ENCODE results near the gene COL6A2. TPM values are rescaled to one million over a fixed set of nuclear protein-coding genes. Genes with fewer than 3 reads are reported as not detected.

COL6A2 gene
- total RNA-seq, 1 experiment from 2014 or later = 22.0 TPM

DNA sequence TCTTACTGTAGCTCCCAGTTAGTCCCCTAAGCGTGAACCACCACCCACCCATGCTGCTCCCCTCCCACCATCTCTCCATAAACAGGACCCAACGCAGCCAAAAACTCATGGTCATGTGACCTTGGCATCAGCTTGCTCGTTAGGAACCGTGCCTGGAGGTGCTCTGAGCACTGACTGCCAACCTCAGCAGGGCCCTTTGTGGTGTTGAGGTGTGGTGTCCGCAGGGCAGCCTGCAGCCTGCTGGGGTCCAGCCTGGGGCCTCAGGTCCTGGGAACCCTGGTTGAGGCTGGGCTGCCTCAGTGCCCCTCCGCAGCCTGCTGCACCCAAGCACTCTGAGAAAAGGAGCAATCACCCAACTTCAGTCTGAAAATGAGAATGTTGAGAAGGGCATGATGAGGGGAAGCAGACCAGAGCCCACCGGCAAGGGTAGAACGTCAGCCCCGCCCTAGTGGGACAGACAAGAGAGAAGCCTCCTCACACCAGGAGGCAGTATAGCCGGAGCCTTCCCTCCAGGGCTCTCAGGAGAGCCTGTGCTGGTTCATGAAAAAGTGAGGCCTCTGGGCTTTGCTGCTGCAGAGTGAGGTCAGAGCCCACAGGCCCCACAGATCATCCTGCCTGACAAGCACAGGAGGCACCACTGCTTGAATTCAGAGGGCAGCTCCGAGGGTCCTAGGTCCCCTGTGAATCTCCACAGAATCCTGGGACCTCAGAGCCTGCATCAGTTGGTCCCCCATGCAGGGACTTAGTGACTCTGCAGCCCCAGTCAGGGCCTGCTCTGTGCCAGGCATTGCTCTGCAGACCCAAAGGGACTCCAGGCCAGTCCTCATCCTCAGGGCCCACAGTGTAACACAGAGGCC, 4.9 kb upstream of the COL6A2 start:
- DNase-seq = no peak
- Histone ChIP-seq H4K20me1 (ENCODE audit: insufficient read depth) (no peaks in the 10 kb centered on the region), H2AFZ (no peak overlapping the region), H3K9me2 (ENCODE audit: insufficient read depth) (no peaks in the 10 kb centered on the region), H3K4me1 (replicated peaks; ENCODE audit: insufficient read depth) (no peaks in the 10 kb centered on the region), H3K79me2 (ENCODE audit: low read depth) (no peaks in the 10 kb centered on the region), H3K9me3 (ENCODE audit: insufficient read depth, low read depth) (no peaks in the 10 kb centered on the region), H3K4me2 (no peak overlapping the region), H3F3A (ENCODE audit: insufficient read depth, low read depth) (no peaks in the 10 kb centered on the region), H3K36me3 (ENCODE audit: low read depth) (no peaks in the 10 kb centered on the region), H3K27me3 (ENCODE audit: insufficient read depth, low read depth) (no peaks in the 10 kb centered on the region), H3K4me3 (no peak overlapping the region), H3K27ac (no peak overlapping the region)
- intact Hi-C loops (cut with micrococcal nuclease; ENCODE audit: unreplicated experiment) = no loop called here
- CTCF ChIA-PET = no interaction called here
- TF ChIP-seq, protein P1, sequence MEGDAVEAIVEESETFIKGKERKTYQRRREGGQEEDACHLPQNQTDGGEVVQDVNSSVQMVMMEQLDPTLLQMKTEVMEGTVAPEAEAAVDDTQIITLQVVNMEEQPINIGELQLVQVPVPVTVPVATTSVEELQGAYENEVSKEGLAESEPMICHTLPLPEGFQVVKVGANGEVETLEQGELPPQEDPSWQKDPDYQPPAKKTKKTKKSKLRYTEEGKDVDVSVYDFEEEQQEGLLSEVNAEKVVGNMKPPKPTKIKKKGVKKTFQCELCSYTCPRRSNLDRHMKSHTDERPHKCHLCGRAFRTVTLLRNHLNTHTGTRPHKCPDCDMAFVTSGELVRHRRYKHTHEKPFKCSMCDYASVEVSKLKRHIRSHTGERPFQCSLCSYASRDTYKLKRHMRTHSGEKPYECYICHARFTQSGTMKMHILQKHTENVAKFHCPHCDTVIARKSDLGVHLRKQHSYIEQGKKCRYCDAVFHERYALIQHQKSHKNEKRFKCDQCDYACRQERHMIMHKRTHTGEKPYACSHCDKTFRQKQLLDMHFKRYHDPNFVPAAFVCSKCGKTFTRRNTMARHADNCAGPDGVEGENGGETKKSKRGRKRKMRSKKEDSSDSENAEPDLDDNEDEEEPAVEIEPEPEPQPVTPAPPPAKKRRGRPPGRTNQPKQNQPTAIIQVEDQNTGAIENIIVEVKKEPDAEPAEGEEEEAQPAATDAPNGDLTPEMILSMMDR (conservative IDR thresholded peaks at IDR 0.05) = no peak
- TF ChIP-seq EZH2 (IDR thresholded peaks at IDR 0.05; ENCODE audit: low read depth) = no peak
- no TSS peak for BruUV-seq (replicated peaks)
- POLR2A ChIA-PET (ENCODE audit: unreplicated experiment) = no interaction called here

DNA sequence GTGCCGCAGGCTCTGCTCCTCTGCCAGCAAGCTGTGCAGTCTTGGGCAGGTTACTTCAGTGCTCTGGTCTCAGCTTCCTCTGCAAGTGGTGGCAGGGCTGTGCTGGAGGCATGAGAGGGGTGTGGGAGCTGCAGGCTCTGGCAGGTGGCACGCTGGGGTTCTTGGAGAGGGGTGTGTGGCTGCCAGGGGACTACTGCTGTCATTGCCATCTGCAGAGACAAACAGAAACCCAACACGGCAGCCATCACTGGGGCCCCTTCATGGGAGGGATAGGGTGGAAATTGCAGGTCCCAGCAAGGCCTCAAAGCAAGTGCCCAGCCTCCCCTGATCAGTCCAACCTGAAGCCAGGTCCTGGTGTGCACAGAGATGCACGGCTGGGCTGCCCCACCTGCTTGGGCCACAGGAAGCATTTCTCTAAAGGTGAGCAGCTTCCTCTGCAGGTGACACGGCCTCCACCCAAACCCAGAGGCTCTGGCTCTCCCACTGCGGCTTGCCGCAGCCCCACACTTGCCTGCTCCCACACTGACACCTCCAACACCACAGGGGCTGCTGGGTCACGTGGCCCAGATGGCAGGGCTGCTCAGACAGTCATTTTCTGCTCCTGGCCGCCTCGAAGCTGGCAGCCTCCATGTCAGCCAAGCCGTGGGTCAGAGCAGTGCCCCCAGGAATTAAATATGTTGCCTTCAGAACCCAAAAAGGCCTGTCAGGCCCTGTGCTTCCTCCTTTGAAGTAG, 4.1 kb upstream of the COL6A2 start:
- H3K4me3 ChIP-seq = no peak overlapping the region
- TF ChIP-seq, protein P1 (conservative IDR thresholded peaks at IDR 0.05) = no peak
- no peak for TF ChIP-seq EZH2 (IDR thresholded peaks at IDR 0.05; ENCODE audit: low read depth)
- no peaks in the 10 kb centered on the region for H3K9me2 ChIP-seq (ENCODE audit: insufficient read depth)
- DNase-seq = no peak
- POLR2A ChIA-PET (ENCODE audit: unreplicated experiment) = no interaction called here
- H3K4me2 ChIP-seq = no peak overlapping the region
- no peaks in the 10 kb centered on the region for H3F3A ChIP-seq (ENCODE audit: insufficient read depth, low read depth)
- intact Hi-C loops (cut with micrococcal nuclease; ENCODE audit: unreplicated experiment) = no loop called here
- H3K27ac ChIP-seq = no peak overlapping the region
- no peaks in the 10 kb centered on the region for H3K79me2 ChIP-seq (ENCODE audit: low read depth)
- BruUV-seq (replicated peaks) = no TSS peak
- H3K9me3 ChIP-seq (ENCODE audit: insufficient read depth, low read depth) = no peaks in the 10 kb centered on the region
- H3K4me1 ChIP-seq (replicated peaks; ENCODE audit: insufficient read depth) = no peaks in the 10 kb centered on the region
- H4K20me1 ChIP-seq (ENCODE audit: insufficient read depth) = no peaks in the 10 kb centered on the region
- no peaks in the 10 kb centered on the region for H3K27me3 ChIP-seq (ENCODE audit: insufficient read depth, low read depth)
- no peaks in the 10 kb centered on the region for H3K36me3 ChIP-seq (ENCODE audit: low read depth)
- CTCF ChIA-PET = no interaction called here
- no peak overlapping the region for H2AFZ ChIP-seq

DNA sequence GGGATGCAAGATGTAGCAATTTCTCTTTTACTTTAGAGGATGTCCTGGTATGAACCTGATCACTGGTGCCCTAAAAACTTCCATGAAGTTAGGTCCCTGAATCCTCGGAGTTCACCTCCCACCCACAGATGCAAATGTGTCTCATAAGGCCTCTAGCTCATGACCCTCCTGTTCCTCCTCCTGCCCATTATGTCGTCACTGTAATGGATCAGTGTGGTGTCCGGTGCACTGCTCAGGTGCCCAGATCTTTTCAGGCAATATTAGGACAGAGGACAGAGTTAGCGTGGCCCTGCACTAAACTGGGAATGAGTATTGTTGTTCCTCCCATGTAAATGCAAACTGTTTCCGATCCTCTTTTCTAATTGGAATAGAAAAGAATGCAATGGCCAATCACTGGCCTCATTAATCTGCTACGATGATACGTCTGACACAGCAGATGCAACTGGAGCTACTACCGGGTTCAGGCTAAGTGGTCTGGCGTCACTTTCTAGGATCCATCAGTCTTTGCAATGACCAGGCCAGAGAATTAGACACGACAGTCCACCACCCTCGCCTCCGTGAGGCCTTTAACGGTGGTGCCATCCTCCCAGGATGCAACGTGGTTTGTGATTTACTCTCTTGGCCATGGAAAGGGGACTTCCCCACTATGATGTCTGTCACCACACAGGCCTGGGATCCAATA, 3.4 kb upstream of the COL6A2 start:
- intact Hi-C loops (cut with micrococcal nuclease; ENCODE audit: unreplicated experiment) = loop anchor here (5.0 kb wide), 1 partner anchor 122 kb away; no protein-coding TSS in a partner anchor
- no peaks in the 10 kb centered on the region for H3K9me2 ChIP-seq (ENCODE audit: insufficient read depth)
- TF ChIP-seq EZH2 (IDR thresholded peaks at IDR 0.05; ENCODE audit: low read depth) = no peak
- TF ChIP-seq, protein P1 (conservative IDR thresholded peaks at IDR 0.05) = no peak
- BruUV-seq (replicated peaks) = no TSS peak
- no peaks in the 10 kb centered on the region for H3F3A ChIP-seq (ENCODE audit: insufficient read depth, low read depth)
- DNase-seq = no peak
- ChIA-PET POLR2A (ENCODE audit: unreplicated experiment) (no interaction called here), CTCF (no interaction called here)
- no peaks in the 10 kb centered on the region for H4K20me1 ChIP-seq (ENCODE audit: insufficient read depth)
- H3K36me3 ChIP-seq (ENCODE audit: low read depth) = no peaks in the 10 kb centered on the region
- H3K79me2 ChIP-seq (ENCODE audit: low read depth) = no peaks in the 10 kb centered on the region
- H3K27me3 ChIP-seq (ENCODE audit: insufficient read depth, low read depth) = no peaks in the 10 kb centered on the region
- H3K27ac ChIP-seq = no peak overlapping the region
- no peak overlapping the region for H2AFZ ChIP-seq
- no peaks in the 10 kb centered on the region for H3K9me3 ChIP-seq (ENCODE audit: insufficient read depth, low read depth)
- H3K4me2 ChIP-seq = no peak overlapping the region
- H3K4me1 ChIP-seq (replicated peaks; ENCODE audit: insufficient read depth) = no peaks in the 10 kb centered on the region
- H3K4me3 ChIP-seq = no peak overlapping the region
